Tibial nerve (tissue), 4 donors: ENCODE data around the gene ADAMTS9. TPM values are rescaled to one million over a fixed set of nuclear protein-coding genes. Genes with fewer than 3 reads are reported as not detected.

Source experiments
- DNase-seq, 2 donors: peaks; one replicate each; pipeline ENCODE4 v3.0.0-alpha.2; 2019; ENCODE audit warnings: low spot score in 2 of 2
- H3K27ac ChIP-seq, 4 donors: fragments of 200-600 bp; sonication (generic) in 3 of 4; one replicate each; pipeline ENCODE4 v1.5.1; 2017 to 2019; ENCODE audit warnings: mild to moderate bottlenecking in 1 of 4
- H3K27me3 ChIP-seq, 2 donors: fragments of 200-600 bp; sonication (generic) in 1 of 2; one replicate each; pipeline versions ENCODE4 v1.5.1 to v1.6.0; 2017 to 2019
- H3K36me3 ChIP-seq, 3 donors: fragments of 200-600 bp; sonication (generic); one replicate each; pipeline ENCODE4 v1.5.1; 2018 to 2019
- H3K4me1 ChIP-seq, 4 donors: fragments of 200-600 bp; sonication (generic) in 3 of 4; one replicate each; pipeline ENCODE4 v1.5.1; 2017 to 2019
- H3K4me3 ChIP-seq, 4 donors: fragments of 200-600 bp; sonication (generic) in 3 of 4; one replicate each; pipeline ENCODE4 v1.5.1; 2017 to 2019; ENCODE audit warnings: mild to moderate bottlenecking in 1 of 4, moderate library complexity in 1 of 4
- H3K9me3 ChIP-seq, 4 donors: fragments of 200-600 bp; sonication (generic) in 3 of 4; one replicate each; pipeline ENCODE4 v1.5.1; 2017 to 2019
- EP300 ChIP-seq, 2 donors: sonication (generic); formaldehyde crosslinking; IDR thresholded peaks; one replicate each; pipeline ENCODE4 v1.6.1; 2017; ENCODE audit warnings: antibody characterized with exemption in 2 of 2, mild to moderate bottlenecking in 1 of 2
- POLR2A ChIP-seq, 2 donors: fragments of 450-650 bp; IDR thresholded peaks; one replicate each; pipeline ENCODE4 v1.6.1; 2017; ENCODE audit warnings: antibody characterized with exemption in 2 of 2, mild to moderate bottlenecking in 2 of 2, moderate library complexity in 2 of 2
- WGBS, 2 donors: methylation state at CpG; one replicate each; pipeline ENCODE4 v1.1.5; 2018; 5-methylcytosine and 5-hydroxymethylcytosine counted together
- total RNA-seq, 4 donors: library from RNA; depleted of rRNA; stranded (reverse); fragments of >200 nt; gene quantifications; one replicate each; pipeline ENCODE4 v1.1.0, GENCODE V29; 2016
- TF ChIP-seq, protein P1 (sequence below), 5 experiments: fragments of 200-600 bp in 3 of 5; fragments of 450-650 bp in 2 of 5; sonication (generic) in 3 of 5; IDR thresholded peaks; one replicate each; pipeline ENCODE4 v1.5.1; 2016 to 2019; ENCODE audit warnings: antibody characterized with exemption in 5 of 5, mild to moderate bottlenecking in 3 of 5, moderate library complexity in 2 of 5

Gene ADAMTS9
- total RNA-seq, 4 donors from 2014 or later: 79.1 to 145 (median 95.0) TPM

DNA sequence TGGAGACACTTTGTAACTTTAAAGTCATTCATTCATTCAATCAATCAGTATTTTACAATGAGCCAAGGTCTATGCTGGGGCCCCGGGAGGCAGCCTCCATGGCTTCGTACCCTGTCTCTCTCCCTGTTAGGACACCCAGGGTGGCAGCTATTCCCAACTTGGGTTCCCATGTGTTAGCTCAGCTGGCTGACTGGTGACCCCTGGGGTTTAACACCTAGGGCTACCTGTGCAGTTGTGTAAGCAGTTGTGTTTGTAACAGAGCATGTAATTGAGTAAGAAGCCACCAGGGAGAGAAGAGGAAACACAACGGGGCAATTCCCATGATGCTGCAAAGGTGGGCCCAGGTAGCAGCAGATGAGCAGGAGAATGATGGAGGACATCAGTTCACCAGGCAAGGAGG is 132.4 kb downstream of the ADAMTS9 start:
- H3K36me3 ChIP-seq: peaks cover 0 to 65% (median 0%) of the 10 kb centered on the region in 3 donors
- no peak overlapping the region for H3K27ac ChIP-seq
- no peak overlapping the region for H3K4me3 ChIP-seq
- 85 to 87% methylated on average over 3 of the region's 3 CpGs for WGBS, 2 donors
- DNase-seq: no peak
- H3K4me1 ChIP-seq: peaks cover 0 to 12% (median 0%) of the 10 kb centered on the region in 4 donors
- no peaks in the 10 kb centered on the region for H3K9me3 ChIP-seq
- TF ChIP-seq, protein P1, sequence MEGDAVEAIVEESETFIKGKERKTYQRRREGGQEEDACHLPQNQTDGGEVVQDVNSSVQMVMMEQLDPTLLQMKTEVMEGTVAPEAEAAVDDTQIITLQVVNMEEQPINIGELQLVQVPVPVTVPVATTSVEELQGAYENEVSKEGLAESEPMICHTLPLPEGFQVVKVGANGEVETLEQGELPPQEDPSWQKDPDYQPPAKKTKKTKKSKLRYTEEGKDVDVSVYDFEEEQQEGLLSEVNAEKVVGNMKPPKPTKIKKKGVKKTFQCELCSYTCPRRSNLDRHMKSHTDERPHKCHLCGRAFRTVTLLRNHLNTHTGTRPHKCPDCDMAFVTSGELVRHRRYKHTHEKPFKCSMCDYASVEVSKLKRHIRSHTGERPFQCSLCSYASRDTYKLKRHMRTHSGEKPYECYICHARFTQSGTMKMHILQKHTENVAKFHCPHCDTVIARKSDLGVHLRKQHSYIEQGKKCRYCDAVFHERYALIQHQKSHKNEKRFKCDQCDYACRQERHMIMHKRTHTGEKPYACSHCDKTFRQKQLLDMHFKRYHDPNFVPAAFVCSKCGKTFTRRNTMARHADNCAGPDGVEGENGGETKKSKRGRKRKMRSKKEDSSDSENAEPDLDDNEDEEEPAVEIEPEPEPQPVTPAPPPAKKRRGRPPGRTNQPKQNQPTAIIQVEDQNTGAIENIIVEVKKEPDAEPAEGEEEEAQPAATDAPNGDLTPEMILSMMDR (IDR thresholded peaks at IDR 0.05): no peak
- no peak for TF ChIP-seq POLR2A (IDR thresholded peaks at IDR 0.05)
- no peak for TF ChIP-seq EP300 (IDR thresholded peaks at IDR 0.05)
- H3K27me3 ChIP-seq: no peaks in the 10 kb centered on the region

- no peaks in the 10 kb centered on the region for H3K27me3 ChIP-seq
- no peak overlapping the region for H3K27ac ChIP-seq
- H3K4me1 ChIP-seq: peaks cover 0 to 13% (median 0%) of the 10 kb centered on the region in 4 donors
- TF ChIP-seq, protein P1 (IDR thresholded peaks at IDR 0.05): no peak
- H3K36me3 ChIP-seq: peaks cover 0 to 58% (median 0%) of the 10 kb centered on the region in 3 donors
- no peak overlapping the region for H3K4me3 ChIP-seq
- H3K9me3 ChIP-seq: no peaks in the 10 kb centered on the region
- no peak for DNase-seq
- 71 to 73% methylated on average over 7 of the region's 7 CpGs for WGBS, 2 donors
These were observed 133.5 kb downstream of the ADAMTS9 start for GRCh38 chr3:64554096-64554920.

DNA sequence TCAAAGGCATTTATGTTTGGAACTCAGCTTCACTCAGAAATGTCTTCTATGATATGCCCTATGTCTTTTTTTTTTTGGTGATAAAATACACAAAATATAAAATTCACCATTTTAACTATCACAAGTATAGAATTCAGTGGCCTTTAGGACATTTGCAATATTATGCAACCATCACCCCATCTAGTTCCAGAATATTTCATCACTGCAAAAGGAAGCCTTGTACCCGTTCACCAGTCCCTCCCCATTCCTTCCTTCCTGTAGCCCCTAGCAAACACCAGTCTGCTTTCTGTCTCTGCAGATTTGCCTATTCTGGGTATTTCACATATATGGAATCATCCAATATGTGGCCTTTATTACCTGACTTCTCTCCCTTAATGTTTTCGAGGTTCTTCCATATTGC is 134.8 kb downstream of the ADAMTS9 start:
- peaks cover 0 to 44% (median 0%) of the 10 kb centered on the region in 3 donors for H3K36me3 ChIP-seq
- TF ChIP-seq, protein P1 (IDR thresholded peaks at IDR 0.05): no peak
- TF ChIP-seq EP300 (IDR thresholded peaks at IDR 0.05) (no peak), POLR2A (IDR thresholded peaks at IDR 0.05) (no peak)
- H3K27ac ChIP-seq: peak overlapping the region in 2 of 4 donors; percentile 11 to 58

DNA sequence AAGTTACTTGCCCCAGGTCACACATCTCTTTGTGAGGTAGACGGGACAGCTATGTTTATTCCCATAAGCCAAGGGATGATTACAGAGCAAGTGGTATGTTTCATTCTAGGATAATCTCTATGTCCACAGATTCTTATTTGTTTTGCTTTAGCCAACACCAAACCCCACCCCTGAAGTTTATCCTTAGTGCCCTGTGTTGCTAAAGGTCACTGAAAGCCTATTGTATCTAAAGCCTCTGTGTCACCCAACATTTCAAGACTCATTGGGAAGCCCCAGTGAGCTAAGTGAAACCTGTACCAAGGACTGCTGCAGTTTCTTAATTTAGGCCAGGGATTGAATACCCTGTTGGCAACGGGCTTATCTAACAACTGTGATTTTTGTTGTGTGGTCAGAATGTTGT is 135.6 kb downstream of the ADAMTS9 start:
- TF ChIP-seq POLR2A (IDR thresholded peaks at IDR 0.05) (no peak), EP300 (IDR thresholded peaks at IDR 0.05) (no peak)
- TF ChIP-seq, protein P1 (IDR thresholded peaks at IDR 0.05): no peak
- H3K27me3 ChIP-seq: no peaks in the 10 kb centered on the region
- H3K27ac ChIP-seq: peak overlapping the region in 1 of 4 donors; percentile 58
- peaks cover 0 to 37% (median 0%) of the 10 kb centered on the region in 3 donors for H3K36me3 ChIP-seq
- H3K9me3 ChIP-seq: no peaks in the 10 kb centered on the region
- DNase-seq: no peak
- no peak overlapping the region for H3K4me3 ChIP-seq
- peaks cover 0 to 29% (median 7%) of the 10 kb centered on the region in 4 donors for H3K4me1 ChIP-seq
- WGBS, 2 donors: 64 to 67% methylated on average over 2 of the region's 2 CpGs

More for the DNA sequence above, 134.8 kb downstream of the ADAMTS9 start:
- H3K4me1 ChIP-seq: peaks cover 0 to 26% (median 7%) of the 10 kb centered on the region in 4 donors
- no peaks in the 10 kb centered on the region for H3K9me3 ChIP-seq
- H3K27me3 ChIP-seq: no peaks in the 10 kb centered on the region
- DNase-seq: no peak
- WGBS, 2 donors: 65 to 67% methylated on average over 2 of the region's 2 CpGs
- no peak overlapping the region for H3K4me3 ChIP-seq

- Histone ChIP-seq H3K27ac (peak overlapping the region in 2 of 4 donors; percentile 11 to 58), H3K27me3 (no peaks in the 10 kb centered on the region), H3K36me3 (peaks cover 0 to 37% (median 0%) of the 10 kb centered on the region in 3 donors), H3K9me3 (no peaks in the 10 kb centered on the region), H3K4me3 (no peak overlapping the region), H3K4me1 (peaks cover 0 to 29% (median 7%) of the 10 kb centered on the region in 4 donors)
- TF ChIP-seq, protein P1 (IDR thresholded peaks at IDR 0.05): no peak
- no peak for TF ChIP-seq EP300 (IDR thresholded peaks at IDR 0.05)
- no peak for TF ChIP-seq POLR2A (IDR thresholded peaks at IDR 0.05)
- DNase-seq: no peak
- WGBS, 2 donors: 92 to 96% methylated on average over 1 of the region's 1 CpG
These were observed 136.1 kb downstream of the ADAMTS9 start for GRCh38 chr3:64551697-64552096.
